ENCODE data around the gene ARMC8. TPM values are rescaled to one million over a fixed set of nuclear protein-coding genes. Genes with fewer than 3 reads are reported as not detected.

The ARMC8 gene
- polyA plus RNA-seq, 2 of the 4 experiments (the other 2 are of a cell fraction): 25.6 to 45.7 TPM

GRCh38 chr3:138282836-138283235 is 95.7 kb downstream of the ARMC8 start:
- Histone ChIP-seq H3K27ac (no peak overlapping the region), H3K4me3 (no peak overlapping the region), H3K4me2 (no peak overlapping the region), H3K9me3 (no peaks in the 10 kb centered on the region), H3K4me1 (no peaks in the 10 kb centered on the region)
- POLR2A ChIA-PET: interaction anchor here (0.6 kb wide), 1 partner anchor 91 kb away, joined by 7 read pairs; no protein-coding TSS in a partner anchor
- CTCF ChIA-PET: no interaction called here
- ATAC-seq: no peak
- no peak for FAIRE-seq
- no peak for DNase-seq (ENCODE audit: low read depth in 1 of 2, low spot score in 1 of 2)
- 91% methylated on average over 2 of the region's 2 CpGs for WGBS (ENCODE audit: missing lambda C conversion rate)
- no peak for TF ChIP-seq NFE2L2 (conservative IDR thresholded peaks at IDR 0.05; ENCODE audit: low read length)
- TF ChIP-seq HOXB5 (CRISPR knock-in tag; IDR thresholded peaks at IDR 0.05): no peak
- no peak for TF ChIP-seq HES2 (IDR thresholded peaks at IDR 0.05)
- no peak for TF ChIP-seq PBX3 (IDR thresholded peaks at IDR 0.05)
- no peak for TF ChIP-seq ZSCAN20 (CRISPR knock-in tag; IDR thresholded peaks at IDR 0.05)
- no peak for TF ChIP-seq KDM1A (IDR thresholded peaks at IDR 0.05; ENCODE audit: low read depth)
- TF ChIP-seq JUN (IDR thresholded peaks at IDR 0.05): no peak
- no peak for TF ChIP-seq TFCP2L1 (CRISPR knock-in tag; IDR thresholded peaks at IDR 0.05)
- no peak for TF ChIP-seq HOXA7 (CRISPR knock-in tag; IDR thresholded peaks at IDR 0.05)
- no peak for TF ChIP-seq TP53 (CRISPR knock-in tag; IDR thresholded peaks at IDR 0.05)
- TF ChIP-seq JUNB (IDR thresholded peaks at IDR 0.05): no peak
- TF ChIP-seq MAFK (IDR thresholded peaks at IDR 0.05; ENCODE audit: partially characterized antibody): no peak
- no peak for TF ChIP-seq GATA3 (IDR thresholded peaks at IDR 0.05; ENCODE audit: borderline replicate concordance)
- no peak for TF ChIP-seq SMC3 (IDR thresholded peaks at IDR 0.05)
- TF ChIP-seq CHD4 (IDR thresholded peaks at IDR 0.05; ENCODE audit: borderline replicate concordance): no peak

GRCh38 chr3:138284079-138284478 is 97.0 kb downstream of the ARMC8 start:
- DNase-seq (ENCODE audit: low read depth in 1 of 2, low spot score in 1 of 2) (no peak), ATAC-seq (no peak), FAIRE-seq (no peak)
- no peak overlapping the region for H3K4me2 ChIP-seq
- TF ChIP-seq FOSB (CRISPR knock-in tag; IDR thresholded peaks at IDR 0.05) (no peak), ZSCAN20 (CRISPR knock-in tag; IDR thresholded peaks at IDR 0.05) (no peak), BHLHE40 (IDR thresholded peaks at IDR 0.05; ENCODE audit: low read depth, low read length) (no peak), REST (IDR thresholded peaks at IDR 0.05) (no peak), SREBF2 (IDR thresholded peaks at IDR 0.05) (no peak), CEBPB (IDR thresholded peaks at IDR 0.05) (no peak), SMC3 (IDR thresholded peaks at IDR 0.05) (no peak), ESRRA (IDR thresholded peaks at IDR 0.05; ENCODE audit: borderline replicate concordance, low read length) (no peak), MAX (IDR thresholded peaks at IDR 0.05) (no peak), CTCF (IDR thresholded peaks at IDR 0.05) (no peak), MAZ (IDR thresholded peaks at IDR 0.05; ENCODE audit: borderline replicate concordance, low read depth, low read length) (no peak), CBX8 (IDR thresholded peaks at IDR 0.05) (no peak), KDM1A (IDR thresholded peaks at IDR 0.05; ENCODE audit: low read depth) (no peak), HMGXB4 (CRISPR knock-in tag; IDR thresholded peaks at IDR 0.05; ENCODE audit: borderline replicate concordance) (no peak), HDAC2 (IDR thresholded peaks at IDR 0.05) (no peak)
- ChIA-PET POLR2A (no interaction called here), CTCF (interaction anchor here (1.6 kb wide), 1 partner anchor 48 kb away, joined by 3 read pairs; no protein-coding TSS in a partner anchor)
- no peak overlapping the region for H3K27ac ChIP-seq
- no peak overlapping the region for H3K4me3 ChIP-seq
- no peaks in the 10 kb centered on the region for H3K9me3 ChIP-seq
- 88% methylated on average over 1 of the region's 1 CpG for WGBS (ENCODE audit: missing lambda C conversion rate)
- H3K4me1 ChIP-seq: no peaks in the 10 kb centered on the region
